Activated T-cell treated with anti-CD3 and anti-CD28 coated beads for 48 hours (primary cell): ENCODE results near the gene CARF.
"Not testable (repeated sequence)": the region's sequence is repeated elsewhere in the genome, so short reads cannot be mapped to it uniquely, and the experiment has no call there.

Source experiments
- DNase-seq: peaks from one replicate; pipeline ENCODE4 v3.0.0-alpha.2; 2020; ENCODE audit warnings: low read depth

Gene CARF

GRCh38 chr2:202938960-202939359 lies 26.9 kb downstream of the CARF start:
- no peak for DNase-seq

GRCh38 chr2:202941771-202942170 lies 29.7 kb downstream of the CARF start:
- no peak for DNase-seq

- no peak for DNase-seq
These were observed 32.3 kb downstream of the CARF start for GRCh38 chr2:202944408-202944807.

- DNase-seq, result no peak
These were observed 32.7 kb downstream of the CARF start for GRCh38 chr2:202944816-202945215.

GRCh38 chr2:202945497-202945896 lies 33.4 kb downstream of the CARF start:
- no peak for DNase-seq

- not testable (repeated sequence) for DNase-seq
These were observed 37.3 kb downstream of the CARF start for GRCh38 chr2:202949333-202949732.

- DNase-seq, result no peak
These were observed 38.5 kb downstream of the CARF start for GRCh38 chr2:202950592-202950991.

GRCh38 chr2:202960524-202960923 lies 48.4 kb downstream of the CARF start:
- no peak for DNase-seq

- no peak for DNase-seq
These were observed 51.6 kb downstream of the CARF start for GRCh38 chr2:202963712-202964111.

- no peak for DNase-seq
These were observed 53.9 kb downstream of the CARF start for GRCh38 chr2:202965810-202966460.

GRCh38 chr2:202969404-202969803 lies 57.3 kb downstream of the CARF start:
- DNase-seq, result not testable (repeated sequence)

- no peak for DNase-seq
These were observed 64.7 kb downstream of the CARF start for GRCh38 chr2:202976809-202977208.

- DNase-seq, result no peak
These were observed 70.9 kb downstream of the CARF start for GRCh38 chr2:202982779-202983491.

GRCh38 chr2:202989749-202990148 lies 77.7 kb downstream of the CARF start:
- no peak for DNase-seq

GRCh38 chr2:202990501-202990900 lies 78.4 kb downstream of the CARF start:
- DNase-seq, result no peak

- DNase-seq, result not testable (repeated sequence)
These were observed 85.0 kb downstream of the CARF start for GRCh38 chr2:202997113-202997512.

- no peak for DNase-seq
These were observed 90.2 kb downstream of the CARF start for GRCh38 chr2:203002054-203002821.

- no peak for DNase-seq
These were observed 91.6 kb downstream of the CARF start for GRCh38 chr2:203003716-203004115.

GRCh38 chr2:203014456-203015199 lies 102.6 kb downstream of the CARF start, which contains the start of gene NBEAL1:
Gene NBEAL1 (plus strand): TSS chr2:203014875. CDS start chr2:203016385, 1,510 bp downstream.
- DNase-seq, result peak; percentile 99

- no peak for DNase-seq
These were observed 104.6 kb downstream of the CARF start for GRCh38 chr2:203016716-203017115.

- DNase-seq, result no peak
These were observed 106.1 kb downstream of the CARF start for GRCh38 chr2:203018181-203018580.

GRCh38 chr2:203019142-203019541 lies 107.1 kb downstream of the CARF start:
- no peak for DNase-seq
